KMS-11 (cell line): ENCODE results near the gene RAD51B.

Experiments
- H2AFZ ChIP-seq: fragments of 200-600 bp; sonication (generic); 2 replicates; pipeline ENCODE4 v1.6.1; 2016; ENCODE audit warnings: antibody characterized with exemption, mixed run types, low read depth
- H3K27ac ChIP-seq: fragments of 200-600 bp; sonication (generic); 2 replicates; pipeline ENCODE4 v1.6.1; 2016; ENCODE audit warnings: mild to moderate bottlenecking, mixed run types
- H3K27me3 ChIP-seq: fragments of 200-600 bp; sonication (generic); 2 replicates; pipeline ENCODE4 v1.6.1; 2017; ENCODE audit warnings: mild to moderate bottlenecking, low read depth, mixed run types, moderate library complexity; ENCODE audit not compliant: insufficient read depth
- H3K36me3 ChIP-seq: fragments of 200-600 bp; sonication (generic); 2 replicates; pipeline ENCODE4 v1.6.1; 2017; ENCODE audit warnings: mild to moderate bottlenecking, mixed run types; ENCODE audit not compliant: insufficient read depth
- H3K4me1 ChIP-seq: fragments of 200-600 bp; sonication (generic); 2 replicates; pipeline ENCODE4 v1.6.1; 2016; ENCODE audit warnings: mild to moderate bottlenecking, low read depth, mixed run types; ENCODE audit not compliant: poor library complexity, severe bottlenecking
- H3K4me2 ChIP-seq: fragments of 200-600 bp; sonication (generic); 2 replicates; pipeline ENCODE4 v1.7.0; 2016; ENCODE audit warnings: mild to moderate bottlenecking, mixed run types
- H3K4me3 ChIP-seq: fragments of 200-600 bp; sonication (generic); IDR thresholded peaks from 2 replicates; pipeline ENCODE4 v1.6.1; 2017; ENCODE audit warnings: low read depth, low read length, mixed read lengths; ENCODE audit not compliant: insufficient read depth
- H3K79me2 ChIP-seq: fragments of 200-600 bp; sonication (generic); 2 replicates; pipeline ENCODE4 v1.6.1; 2016; ENCODE audit warnings: low read depth, mixed run types; ENCODE audit not compliant: insufficient read depth
- H3K9ac ChIP-seq: fragments of 200-600 bp; sonication (generic); 2 replicates; pipeline ENCODE4 v1.6.1; 2016; ENCODE audit warnings: mild to moderate bottlenecking, mixed run types
- H4K20me1 ChIP-seq: fragments of 200-600 bp; sonication (generic); 2 replicates; pipeline ENCODE4 v1.6.1; 2016; ENCODE audit warnings: mild to moderate bottlenecking, mixed run types; ENCODE audit not compliant: insufficient read depth
- CTCF ChIP-seq: fragments of 200-600 bp; sonication (generic); conservative IDR thresholded peaks from 2 replicates; pipeline ENCODE4 v1.6.1; 2017; ENCODE audit warnings: low read depth, mild to moderate bottlenecking, antibody characterized with exemption, low read length, moderate library complexity, mixed read lengths

The RAD51B gene

GRCh38 chr14:68564191-68564825 lies 744.7 kb downstream of the RAD51B start:
- TF ChIP-seq CTCF: no peak
- Histone ChIP-seq H4K20me1 (no peaks in the 10 kb centered on the region), H3K4me1 (no peaks in the 10 kb centered on the region), H3K4me2 (no peak overlapping the region), H3K36me3 (no peaks in the 10 kb centered on the region), H3K79me2 (no peaks in the 10 kb centered on the region), H3K27me3 (no peaks in the 10 kb centered on the region), H2AFZ (no peak overlapping the region), H3K9ac (no peak overlapping the region), H3K27ac (no peak overlapping the region), H3K4me3 (no peak overlapping the region)

GRCh38 chr14:68564826-68565759 lies 745.5 kb downstream of the RAD51B start:
- TF ChIP-seq CTCF: no peak
- H3K4me3 ChIP-seq: no peak overlapping the region
- H3K27me3 ChIP-seq: no peaks in the 10 kb centered on the region
- no peaks in the 10 kb centered on the region for H4K20me1 ChIP-seq
- no peaks in the 10 kb centered on the region for H3K79me2 ChIP-seq
- H3K27ac ChIP-seq: no peak overlapping the region
- no peak overlapping the region for H2AFZ ChIP-seq
- no peak overlapping the region for H3K9ac ChIP-seq
- H3K4me1 ChIP-seq: no peaks in the 10 kb centered on the region
- no peaks in the 10 kb centered on the region for H3K36me3 ChIP-seq
- no peak overlapping the region for H3K4me2 ChIP-seq

- Histone ChIP-seq H3K27me3 (no peaks in the 10 kb centered on the region), H3K79me2 (no peaks in the 10 kb centered on the region), H2AFZ (no peak overlapping the region), H3K4me1 (no peaks in the 10 kb centered on the region), H3K36me3 (no peaks in the 10 kb centered on the region), H3K4me3 (no peak overlapping the region), H4K20me1 (no peaks in the 10 kb centered on the region), H3K4me2 (no peak overlapping the region), H3K9ac (no peak overlapping the region), H3K27ac (no peak overlapping the region)
- TF ChIP-seq CTCF: no peak
Observed at GRCh38 chr14:68566075-68566474, 746.5 kb downstream of the RAD51B start.

GRCh38 chr14:68568907-68569897 lies 749.6 kb downstream of the RAD51B start:
- TF ChIP-seq CTCF: no peak
- Histone ChIP-seq H3K36me3 (no peaks in the 10 kb centered on the region), H3K27me3 (no peaks in the 10 kb centered on the region), H3K4me2 (no peak overlapping the region), H3K27ac (no peak overlapping the region), H3K4me3 (no peak overlapping the region), H4K20me1 (no peaks in the 10 kb centered on the region), H3K79me2 (no peaks in the 10 kb centered on the region), H2AFZ (no peak overlapping the region), H3K4me1 (no peaks in the 10 kb centered on the region), H3K9ac (no peak overlapping the region)
